K562 (cell line): ENCODE results near the gene PI16. TPM values are rescaled to one million over a fixed set of nuclear protein-coding genes. Genes with fewer than 3 reads are reported as not detected.

Experiments
- ATAC-seq: fragments of 200-7000 bp; cut with Tn5 transposase; 3 replicates; pipeline ENCODE4 v1.9.1; 2020; ENCODE audit warnings: moderate library complexity
- BruUV-seq: library from RNA; stranded (reverse); fragments of 400-500 nt; replicated peaks from 2 replicates; lab custom pipeline; 2021; lab: Mats Ljungman, UMichigan
- CTCF ChIA-PET: fragments of 300-600 bp; formaldehyde crosslinking; extraction: SDS; loops from one replicate; lab custom pipeline; 2021; ENCODE audit warnings: low intra/inter-chr PET ratio; lab: Yijun Ruan, JAX
- POLR2A ChIA-PET: fragments of 300-600, 350-650 bp; sonication (Branson Sonifier 250); formaldehyde crosslinking; extraction: SDS; loops from one replicate; lab custom pipeline; 2021; ENCODE audit warnings: antibody characterized with exemption, inconsistent platforms; lab: Yijun Ruan, JAX
- DNase-seq, 4 experiments: peaks; one replicate each; pipeline versions ENCODE4 v3.0.0 to v3.0.0-alpha.2; 2011 to 2018; ENCODE audit warnings: low spot score in 3 of 4, mixed read lengths in 3 of 4; ENCODE audit errors: extremely low read depth in 1 of 4
- FAIRE-seq: peaks from 2 replicates; lab custom pipeline; 2011; peaks lifted over from hg19 to GRCh38; lab: Jason Lieb, UNC
- H2AFZ ChIP-seq: 2 replicates; pipeline ENCODE4 v1.6.0; 2011; ENCODE audit warnings: low read depth, low read length, control low read depth, inconsistent platforms
- H3K27ac ChIP-seq: fragments of 200-600 bp; 3 replicates; pipeline ENCODE4 v1.8.0; 2011; ENCODE audit warnings: low read depth, mild to moderate bottlenecking, control low read depth, inconsistent platforms, low read length, moderate library complexity, mixed read lengths; ENCODE audit errors: extremely low read depth
- H3K27me3 ChIP-seq, 2 experiments: fragments of 300-600 bp in 1 of 2; 2 replicates in 1 of 2; 3 replicates in 1 of 2; pipeline versions ENCODE4 v1.6.0 to v1.8.0; 2011; ENCODE audit warnings: inconsistent platforms in 2 of 2, low read length in 2 of 2, mild to moderate bottlenecking in 1 of 2, mixed read lengths in 1 of 2, moderate library complexity in 1 of 2; ENCODE audit not compliant: control insufficient read depth in 2 of 2, insufficient read depth in 2 of 2
- H3K36me3 ChIP-seq: fragments of 300-600 bp; 3 replicates; pipeline ENCODE4 v1.8.0; 2011; ENCODE audit warnings: mild to moderate bottlenecking, low read length, inconsistent platforms; ENCODE audit not compliant: control insufficient read depth, insufficient read depth
- H3K4me1 ChIP-seq, 2 experiments: fragments of 200-600 bp in 1 of 2; replicated peaks in 1 of 2; 2 replicates in 1 of 2; 3 replicates in 1 of 2; pipeline versions ENCODE4 v1.5.1 to v1.8.0; 2011; ENCODE audit warnings: inconsistent platforms in 2 of 2, low read length in 2 of 2, mild to moderate bottlenecking in 1 of 2, mixed read lengths in 1 of 2, moderate library complexity in 1 of 2; ENCODE audit not compliant: control insufficient read depth in 2 of 2, insufficient read depth in 2 of 2
- H3K4me2 ChIP-seq: 2 replicates; pipeline ENCODE4 v1.6.1; 2011; ENCODE audit warnings: low read length, control low read depth, inconsistent platforms, mixed read lengths; ENCODE audit not compliant: insufficient read depth
- H3K4me3 ChIP-seq: fragments of 200-600 bp; sonication (generic), shearing (Covaris generic); 2 replicates; pipeline ENCODE4 v1.5.1; 2016; ENCODE audit warnings: control low read depth, inconsistent platforms
- H3K79me2 ChIP-seq: fragments of 200-600 bp; 3 replicates; pipeline ENCODE4 v1.8.0; 2011; ENCODE audit warnings: low read length, inconsistent platforms; ENCODE audit not compliant: control insufficient read depth, insufficient read depth
- H3K9ac ChIP-seq, 2 experiments: 2 replicates each; pipeline versions ENCODE4 v1.6.0 to v1.6.1; 2011; ENCODE audit warnings: low read depth in 2 of 2, low read length in 2 of 2, control low read depth in 1 of 2, inconsistent platforms in 1 of 2, mild to moderate bottlenecking in 1 of 2, mixed read lengths in 1 of 2; ENCODE audit not compliant: insufficient read depth in 1 of 2
- H3K9me1 ChIP-seq: one replicate; pipeline ENCODE4 v1.6.0; 2011; ENCODE audit warnings: inconsistent platforms, mild to moderate bottlenecking, low read length, moderate library complexity; ENCODE audit not compliant: control insufficient read depth, insufficient read depth
- H3K9me3 ChIP-seq: replicated peaks from 2 replicates; pipeline ENCODE4 v1.5.1; 2011; ENCODE audit warnings: low read depth, low read length, inconsistent platforms; ENCODE audit not compliant: control insufficient read depth, insufficient read depth
- H4K20me1 ChIP-seq: replicated peaks from 2 replicates; pipeline ENCODE4 v1.6.1; 2011; ENCODE audit warnings: low read length, inconsistent platforms, mixed read lengths; ENCODE audit not compliant: control insufficient read depth, insufficient read depth
- ARID3A ChIP-seq: IDR thresholded peaks from 2 replicates; pipeline ENCODE4 v1.6.1; 2012; ENCODE audit warnings: low read depth, low read length, improper control_type of control experiment, borderline replicate concordance
- CXXC5 ChIP-seq: fragments of 250-450 bp; sonication (Bioruptor Pico); IDR thresholded peaks from 2 replicates; pipeline ENCODE4 v1.8.0; 2022; ENCODE audit warnings: inconsistent platforms, mild to moderate bottlenecking, moderate library complexity
- GTF2B ChIP-seq: IDR thresholded peaks from 2 replicates; pipeline ENCODE4 v1.6.1; 2011; ENCODE audit not compliant: insufficient read length; ENCODE audit errors: extremely low read depth
- PATZ1 ChIP-seq: fragments of 250-450 bp; sonication (Bioruptor Pico); IDR thresholded peaks from 2 replicates; pipeline ENCODE4 v1.5.0; 2020; ENCODE audit warnings: mild to moderate bottlenecking, borderline replicate concordance
- POU5F1 ChIP-seq: fragments of 150-350 bp; IDR thresholded peaks from 2 replicates; pipeline ENCODE4 v1.6.1; 2014; ENCODE audit warnings: borderline replicate concordance, low read length, low read depth, mild to moderate bottlenecking; ENCODE audit not compliant: partially characterized antibody
- SOX6 ChIP-seq: fragments of 450-650 bp; IDR thresholded peaks from 2 replicates; pipeline ENCODE4 v1.6.1; 2014; ENCODE audit warnings: mild to moderate bottlenecking
- SPI1 ChIP-seq: IDR thresholded peaks from 2 replicates; pipeline ENCODE4 v1.6.1; 2011; ENCODE audit warnings: low read depth, low read length, control low read depth, borderline replicate concordance
- YY1 ChIP-seq, 3 experiments: IDR thresholded peaks; 2 replicates each; pipeline ENCODE4 v1.6.1; 2011; ENCODE audit warnings: low read length in 2 of 3, mild to moderate bottlenecking in 2 of 3, moderate library complexity in 2 of 3, borderline replicate concordance in 1 of 3, control low read depth in 1 of 3, low read depth in 1 of 3; ENCODE audit not compliant: insufficient read depth in 3 of 3, insufficient replicate concordance in 2 of 3, control insufficient read depth in 1 of 3, insufficient read length in 1 of 3; ENCODE audit errors: extremely low read depth in 1 of 3
- ZBTB33 ChIP-seq: sonication (generic); formaldehyde crosslinking; IDR thresholded peaks from 2 replicates; pipeline ENCODE4 v1.8.1; 2023; ENCODE audit warnings: mild to moderate bottlenecking, missing genetic modification reagents
- ZNF3 ChIP-seq: fragments of 250-450 bp; sonication (Bioruptor Pico); IDR thresholded peaks from 2 replicates; pipeline ENCODE4 v1.5.0; 2021; ENCODE audit warnings: mild to moderate bottlenecking, moderate library complexity
- ZNF316 ChIP-seq: fragments of 450-650 bp; IDR thresholded peaks from 2 replicates; pipeline ENCODE4 v1.6.1; 2016
- WGBS: fragments of 100-300 bp; shearing (Covaris generic); methylation state at CpG from one replicate; pipeline ENCODE4 v1.1.6; 2016; ENCODE audit warnings: low coverage, mixed read lengths; ENCODE audit not compliant: insufficient coverage; ENCODE audit errors: missing lambda C conversion rate; 5-methylcytosine and 5-hydroxymethylcytosine counted together
- in situ Hi-C: fragments of 300-500 bp; cut with MboI; formaldehyde crosslinking; loops from 4 replicates; pipeline ENCODE4 v1.15.0; 2018; ENCODE audit warnings: inconsistent platforms, mixed read lengths
- intact Hi-C: fragments of 100-400 bp; cut with micrococcal nuclease; formaldehyde crosslinking; loops from 2 replicates; pipeline ENCODE4 v1.14.2; 2022
- polyA plus RNA-seq, 8 experiments: library from polyadenylated mRNA; depleted of rRNA in 4 of 8; stranded (reverse) in 5 of 8; unstranded in 3 of 8; fragments of >200 nt; fragmentation: Nextera tagmentation in 2 of 8; fragmentation: Illumina TruSeq in 1 of 8; extraction: Ambion mirVana in 2 of 8; extraction: Trizol in 1 of 8; gene quantifications; 2 replicates each; pipeline versions ENCODE4 v1.2.1 to v1.2.3, GENCODE V29; 2011 to 2014; ENCODE audit warnings: inconsistent platforms in 1 of 8, missing spikeins in 1 of 8
- total RNA-seq, 7 experiments: library from RNA; depleted of rRNA in 6 of 7; stranded (reverse); fragments of >200 nt in 6 of 7; fragmentation: Illumina TruSeq in 2 of 7; extraction: Trizol in 2 of 7; gene quantifications; 2 replicates each; pipeline versions ENCODE4 v1.2.1 to v1.2.3, GENCODE V29; 2011 to 2021; ENCODE audit warnings: low replicate concordance in 1 of 7
- TF ChIP-seq, protein P1 (sequence below): sonication (generic); IDR thresholded peaks from 2 replicates; pipeline ENCODE4 v1.6.1; 2016

PI16 gene
- total and polyA plus RNA-seq, 9 of the 15 experiments (the other 6 are each of a cell fraction or from before 2014, with no cell fraction given): 0.06 to 0.18 TPM; not detected in 7

- Histone ChIP-seq H3K36me3 (peaks cover 91% of the 10 kb centered on the region), H3K9me3 (no peaks in the 10 kb centered on the region), H2AFZ (no peak overlapping the region), H3K27ac (no peak overlapping the region), H3K27me3 (no peaks in the 10 kb centered on the region), H3K9ac (no peak overlapping the region), H3K4me2 (no peak overlapping the region), H4K20me1 (no peaks in the 10 kb centered on the region), H3K4me1 (peaks cover 0 to 8% of the 10 kb centered on the region in 2 experiments; a peak in 3 of 5 replicates), H3K79me2 (no peaks in the 10 kb centered on the region), H3K9me1 (no peaks in the 10 kb centered on the region), H3K4me3 (no peak overlapping the region)
- no peak for FAIRE-seq
- CTCF ChIA-PET: no interaction called here
- TSS peak; percentile 12 for BruUV-seq
- in situ Hi-C loops (no loop called here), intact Hi-C loops (no loop called here)
- 55% methylated on average over 2 of the region's 2 CpGs for WGBS
- POLR2A ChIA-PET: interaction anchor here (0.7 to 1.5 kb wide), 5 partner anchors 8 to 134 kb away, joined by 3 to 5 read pairs (median 4); no protein-coding TSS in a partner anchor
- no peak for ATAC-seq
- no peak for DNase-seq
- no peak for TF ChIP-seq ZNF3 (CRISPR knock-in tag)
- TF ChIP-seq GTF2B: no peak
- no peak for TF ChIP-seq ZNF316
- TF ChIP-seq ZBTB33: no peak
- TF ChIP-seq, protein P1, sequence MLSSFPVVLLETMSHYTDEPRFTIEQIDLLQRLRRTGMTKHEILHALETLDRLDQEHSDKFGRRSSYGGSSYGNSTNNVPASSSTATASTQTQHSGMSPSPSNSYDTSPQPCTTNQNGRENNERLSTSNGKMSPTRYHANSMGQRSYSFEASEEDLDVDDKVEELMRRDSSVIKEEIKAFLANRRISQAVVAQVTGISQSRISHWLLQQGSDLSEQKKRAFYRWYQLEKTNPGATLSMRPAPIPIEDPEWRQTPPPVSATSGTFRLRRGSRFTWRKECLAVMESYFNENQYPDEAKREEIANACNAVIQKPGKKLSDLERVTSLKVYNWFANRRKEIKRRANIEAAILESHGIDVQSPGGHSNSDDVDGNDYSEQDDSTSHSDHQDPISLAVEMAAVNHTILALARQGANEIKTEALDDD: no peak
- TF ChIP-seq SOX6: no peak
- TF ChIP-seq PATZ1 (CRISPR knock-in tag): no peak
- no peak for TF ChIP-seq SPI1
- no peak for TF ChIP-seq YY1 (IDR thresholded peaks at IDR 0.05; ENCODE audit: borderline replicate concordance in 1 of 3, control insufficient read depth in 1 of 3, extremely low read depth in 1 of 3, insufficient read depth in 3 of 3, insufficient read length in 1 of 3, insufficient replicate concordance in 2 of 3, low read depth in 1 of 3, low read length in 2 of 3)
- no peak for TF ChIP-seq CXXC5 (CRISPR knock-in tag)
- no peak for TF ChIP-seq POU5F1
- no peak for TF ChIP-seq ARID3A
These were observed 47.8 kb upstream of the PI16 start for GRCh38 chr6:36906539-36907325.
